ENCODE measurements around the gene SUPT5H.

- no peak for TF ChIP-seq CTCF (IDR thresholded peaks at IDR 0.05; ENCODE audit: insufficient read depth, low read length, poor library complexity, severe bottlenecking)
- no peak for TF ChIP-seq EZH2phosphoT487 (conservative IDR thresholded peaks at IDR 0.05; ENCODE audit: low read length)
These were observed 72.0 kb downstream of the SUPT5H start for GRCh38 chr19:39517432-39517831.
